Stimulated activated CD4-positive, alpha-beta T cell treated with anti-CD3 and anti-CD28 coated beads, Interleukin-1b, Interleukin-23, amount 100 ng/mL, for 48 hours (primary cell): ENCODE data around the gene ATR.
"Not testable (repeated sequence)": the region's sequence is repeated elsewhere in the genome, so short reads cannot be mapped to it uniquely, and the experiment has no call there.

Experiments used
- DNase-seq: peaks from one replicate; pipeline ENCODE4 v3.0.0-alpha.2; 2020

Gene ATR

GRCh38 chr3:142447301-142447851 lies 131.2 kb downstream of the ATR start:
- DNase-seq = peak; percentile 31

DNA sequence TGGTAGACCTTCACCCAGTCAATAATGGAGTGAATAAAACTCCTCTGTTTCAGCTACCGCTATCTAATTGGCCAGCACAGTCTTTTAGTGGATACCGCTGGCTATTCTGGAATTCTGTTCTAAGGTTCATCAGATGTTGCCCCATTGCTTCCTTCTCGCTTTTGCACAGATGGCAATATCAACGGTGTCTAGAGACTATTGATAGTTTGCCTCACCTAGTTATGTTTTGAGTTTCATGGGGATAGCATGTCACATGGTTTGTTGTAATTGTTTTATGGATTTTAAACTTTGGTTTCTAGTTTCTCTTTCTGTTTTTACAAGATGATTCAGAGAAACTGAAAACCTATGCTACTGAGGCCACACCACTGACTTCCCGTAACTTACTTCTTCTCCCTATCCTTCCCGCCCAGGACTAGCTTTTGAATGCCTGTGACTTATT lies 132.7 kb downstream of the ATR start:
- DNase-seq = peak; percentile 42

GRCh38 chr3:142444343-142444742 lies 134.2 kb downstream of the ATR start:
- DNase-seq = no peak

DNA sequence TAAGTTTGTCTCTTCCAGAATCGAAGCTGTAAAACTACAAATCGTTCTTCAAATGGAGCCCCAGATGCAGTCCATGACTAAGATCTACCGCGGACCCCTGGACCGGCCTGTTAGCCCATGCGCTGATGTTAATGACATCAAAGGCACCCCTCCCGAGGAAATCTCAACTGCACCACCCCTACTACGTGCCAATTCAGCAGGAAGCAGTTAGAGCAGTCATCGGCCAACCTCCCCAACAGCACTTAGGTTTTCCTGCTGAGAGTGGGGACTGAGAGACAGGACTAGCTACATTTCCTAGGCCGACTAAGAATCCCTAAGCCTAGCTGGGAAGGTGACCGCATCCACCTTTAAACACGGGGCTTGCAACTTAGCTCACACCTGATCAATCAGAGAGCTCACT lies 135.5 kb downstream of the ATR start:
- DNase-seq = not testable (repeated sequence)

DNA sequence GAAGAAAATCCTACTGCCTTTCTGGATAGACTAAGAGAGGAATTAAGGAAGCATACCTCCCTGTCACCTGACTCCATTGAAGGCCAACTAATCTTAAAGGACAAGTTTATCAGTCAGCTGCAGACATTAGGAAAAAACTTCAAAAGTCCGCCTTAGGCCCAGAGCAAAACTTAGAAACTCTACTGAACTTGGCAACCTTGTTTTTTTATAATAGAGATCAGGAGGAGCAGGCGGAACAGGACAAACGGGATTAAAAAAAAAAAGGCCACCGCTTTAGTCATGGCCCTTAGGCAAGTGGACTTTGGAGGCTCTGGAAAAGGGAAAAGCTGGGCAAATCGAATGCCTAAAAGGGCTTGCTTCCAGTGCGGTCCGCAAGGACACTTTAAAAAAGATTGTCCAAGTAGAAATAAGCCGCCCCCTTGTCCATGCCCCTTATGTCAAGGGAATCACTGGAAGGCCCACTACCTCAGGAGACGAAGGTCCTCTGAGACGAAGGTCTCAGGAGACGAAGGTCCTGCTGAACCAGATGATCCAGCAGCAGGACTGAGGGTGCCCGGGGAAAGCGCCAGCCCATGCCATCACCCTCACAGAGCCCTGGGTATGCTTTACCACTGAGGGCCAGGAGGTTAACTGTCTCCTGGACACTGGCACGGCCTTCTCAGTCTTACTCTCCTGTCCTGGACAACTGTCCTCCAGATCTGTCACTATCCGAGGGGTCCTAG lies 138.9 kb downstream of the ATR start:
- DNase-seq = not testable (repeated sequence)

DNA sequence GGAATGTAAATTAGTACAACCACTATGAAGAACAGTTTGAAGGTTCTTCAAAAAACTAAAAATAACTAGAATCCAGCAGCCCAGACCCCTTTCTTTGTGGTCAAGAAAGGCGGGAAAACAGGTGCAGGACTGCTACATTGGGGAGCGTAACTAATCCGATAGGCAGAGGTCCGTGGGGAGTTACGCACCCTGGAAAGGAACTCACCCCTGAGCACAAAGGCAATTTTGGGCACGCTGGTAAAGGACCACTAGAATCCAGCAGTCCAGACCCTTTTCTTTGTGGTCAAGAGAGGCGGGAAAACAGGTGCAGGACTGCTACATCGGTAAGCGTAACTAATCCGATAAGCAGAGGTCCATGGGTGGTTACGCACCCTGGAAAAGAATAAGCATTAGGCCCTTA lies 140.4 kb downstream of the ATR start:
- not testable (repeated sequence) for DNase-seq

DNA sequence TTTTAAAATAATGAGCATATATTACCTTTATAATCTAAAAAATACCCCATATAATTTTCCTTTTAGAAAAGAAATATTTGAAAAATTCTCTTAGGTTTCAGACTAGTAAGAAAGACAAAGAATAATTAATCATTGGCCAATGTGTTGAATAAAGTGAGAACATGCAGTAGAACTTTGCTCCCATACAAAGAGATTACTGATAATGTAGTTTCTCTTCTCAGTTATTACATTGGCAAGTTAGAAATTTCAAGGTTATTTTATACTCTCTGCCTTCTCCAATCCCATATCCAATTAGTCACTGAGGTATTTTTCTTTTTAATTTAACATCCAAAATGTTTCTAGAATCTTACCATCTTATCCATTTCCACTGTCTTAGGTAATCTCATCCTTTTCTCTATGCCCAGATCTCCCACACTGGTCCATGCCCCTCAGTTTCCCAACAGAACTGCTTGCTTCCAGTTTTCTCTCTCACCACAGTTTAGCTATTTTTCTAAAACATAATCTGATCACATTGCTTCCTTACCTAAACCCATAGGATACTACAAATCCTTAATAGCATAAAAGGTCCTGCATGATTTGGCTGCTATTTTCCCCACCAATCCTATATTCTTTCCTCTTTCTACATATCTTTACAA lies 141.5 kb downstream of the ATR start:
- DNase-seq = no peak

DNA sequence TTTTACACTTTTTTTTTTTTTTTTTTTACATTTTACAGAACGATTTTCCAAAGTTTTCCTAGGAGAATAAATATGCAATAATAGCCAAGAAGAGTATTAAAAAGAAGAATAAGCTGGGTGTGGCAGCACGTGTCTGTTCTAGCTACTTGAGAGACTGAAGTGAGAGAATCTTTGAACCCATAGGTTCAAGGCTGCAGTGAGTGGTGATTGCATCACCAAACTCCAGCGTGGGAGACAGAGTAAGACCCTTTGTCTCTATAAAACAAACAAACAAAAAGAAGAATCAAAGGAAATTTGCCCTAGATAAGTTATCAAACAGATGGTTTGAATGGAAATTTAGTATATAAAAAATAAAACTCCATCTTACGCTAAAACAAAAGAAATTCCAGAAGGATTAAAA lies 144.0 kb downstream of the ATR start:
- DNase-seq = no peak

DNA sequence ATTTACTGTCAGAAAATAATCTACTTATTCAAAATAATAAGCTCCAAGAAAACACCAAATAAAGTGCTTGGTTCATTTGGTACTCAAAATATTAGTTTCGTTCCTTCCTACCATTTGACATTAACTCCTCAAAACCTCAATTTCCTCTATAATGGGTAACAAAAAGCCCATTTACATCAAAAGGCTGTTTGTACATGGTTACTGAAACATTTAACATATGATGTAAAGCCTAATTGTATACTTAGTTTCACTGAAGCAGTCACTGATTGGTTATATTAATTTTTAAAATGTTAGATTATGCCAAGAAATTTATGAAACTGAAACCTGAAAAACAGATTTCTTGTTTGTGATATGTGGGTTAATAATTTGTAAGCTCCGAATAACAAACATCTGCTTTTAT lies 145.4 kb downstream of the ATR start:
- DNase-seq = no peak

- DNase-seq = no peak
Measured at GRCh38 chr3:142429582-142429981, 149.0 kb downstream of the ATR start.

GRCh38 chr3:142424754-142425153 lies 153.8 kb downstream of the ATR start:
- no peak for DNase-seq

- DNase-seq = no peak
Measured at GRCh38 chr3:142418926-142419592, 159.5 kb downstream of the ATR start.

- no peak for DNase-seq
Measured at GRCh38 chr3:142417302-142417701, 161.2 kb downstream of the ATR start.

GRCh38 chr3:142400537-142400936 lies 178.0 kb downstream of the ATR start:
- DNase-seq = not testable (repeated sequence)
